IMR-90 (cell line): ENCODE data around the gene PLOD1.

Source experiments
- BHLHE40 ChIP-seq: fragments of 150-350 bp; IDR thresholded peaks from 2 replicates; pipeline ENCODE4 v1.6.1; 2016; ENCODE audit warnings: mild to moderate bottlenecking, low read depth, low read length
- CEBPB ChIP-seq: IDR thresholded peaks from 2 replicates; pipeline ENCODE4 v1.6.1; 2012; ENCODE audit warnings: low read depth, low read length, improper control_type of control experiment
- POLR2A ChIP-seq: IDR thresholded peaks from 2 replicates; pipeline ENCODE4 v1.6.1; 2012; ENCODE audit warnings: mild to moderate bottlenecking, low read depth, low read length
- RCOR1 ChIP-seq: IDR thresholded peaks from 2 replicates; pipeline ENCODE4 v1.6.1; 2012; ENCODE audit warnings: mild to moderate bottlenecking, low read length, improper control_type of control experiment; ENCODE audit not compliant: insufficient replicate concordance
- SMC3 ChIP-seq: fragments of 150-350 bp; IDR thresholded peaks from 2 replicates; pipeline ENCODE4 v1.6.1; 2016; ENCODE audit warnings: low read depth, mild to moderate bottlenecking, antibody characterized with exemption, low read length, moderate library complexity
- TF ChIP-seq, protein P1 (sequence below): conservative IDR thresholded peaks from 2 replicates; pipeline ENCODE4 v1.5.1; 2012; ENCODE audit warnings: mild to moderate bottlenecking, low read depth, low read length, improper control_type of control experiment
- TF ChIP-seq, protein P2 (sequence below): fragments of 150-350 bp; IDR thresholded peaks from 2 replicates; pipeline ENCODE4 v1.6.1; 2016; ENCODE audit warnings: low read depth, mild to moderate bottlenecking, low read length, moderate library complexity, borderline replicate concordance

DNA sequence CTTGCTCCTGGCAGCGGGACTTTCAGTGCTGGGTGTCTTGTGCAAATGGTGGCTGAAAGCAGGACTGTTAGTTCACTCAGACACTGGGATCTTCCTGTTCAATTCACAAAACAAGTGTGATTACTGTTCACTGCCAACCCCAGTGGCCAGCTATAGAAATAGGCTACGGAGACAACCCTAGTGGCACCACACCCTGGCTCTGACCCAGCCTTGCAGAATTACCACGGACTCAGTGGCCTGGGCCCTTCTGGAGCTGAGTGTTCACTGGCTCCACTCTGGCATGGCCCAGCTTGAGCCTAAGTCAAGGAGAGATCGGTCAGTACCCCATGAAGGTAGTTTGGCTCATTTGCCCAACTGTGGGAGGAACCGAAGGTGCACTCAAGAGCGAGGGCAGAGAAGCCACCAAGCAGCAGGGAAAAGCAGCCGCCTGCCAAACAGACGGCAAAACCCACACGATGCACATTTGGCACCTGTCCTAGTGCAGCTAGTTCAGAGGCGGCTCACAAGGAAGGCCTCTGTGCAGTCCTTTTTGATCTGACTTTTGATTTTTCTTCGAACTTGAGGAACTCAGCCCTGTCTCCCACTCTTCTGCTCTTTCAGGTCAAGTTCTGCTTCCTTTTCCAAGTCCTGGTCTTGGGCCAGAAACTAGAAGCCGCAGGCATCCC is 14.1 kb upstream of the PLOD1 start:
- TF ChIP-seq POLR2A (no peak), CEBPB (no peak), RCOR1 (no peak), BHLHE40 (no peak), SMC3 (no peak)
- TF ChIP-seq, protein P1, sequence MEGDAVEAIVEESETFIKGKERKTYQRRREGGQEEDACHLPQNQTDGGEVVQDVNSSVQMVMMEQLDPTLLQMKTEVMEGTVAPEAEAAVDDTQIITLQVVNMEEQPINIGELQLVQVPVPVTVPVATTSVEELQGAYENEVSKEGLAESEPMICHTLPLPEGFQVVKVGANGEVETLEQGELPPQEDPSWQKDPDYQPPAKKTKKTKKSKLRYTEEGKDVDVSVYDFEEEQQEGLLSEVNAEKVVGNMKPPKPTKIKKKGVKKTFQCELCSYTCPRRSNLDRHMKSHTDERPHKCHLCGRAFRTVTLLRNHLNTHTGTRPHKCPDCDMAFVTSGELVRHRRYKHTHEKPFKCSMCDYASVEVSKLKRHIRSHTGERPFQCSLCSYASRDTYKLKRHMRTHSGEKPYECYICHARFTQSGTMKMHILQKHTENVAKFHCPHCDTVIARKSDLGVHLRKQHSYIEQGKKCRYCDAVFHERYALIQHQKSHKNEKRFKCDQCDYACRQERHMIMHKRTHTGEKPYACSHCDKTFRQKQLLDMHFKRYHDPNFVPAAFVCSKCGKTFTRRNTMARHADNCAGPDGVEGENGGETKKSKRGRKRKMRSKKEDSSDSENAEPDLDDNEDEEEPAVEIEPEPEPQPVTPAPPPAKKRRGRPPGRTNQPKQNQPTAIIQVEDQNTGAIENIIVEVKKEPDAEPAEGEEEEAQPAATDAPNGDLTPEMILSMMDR = no peak
- TF ChIP-seq, protein P2, sequence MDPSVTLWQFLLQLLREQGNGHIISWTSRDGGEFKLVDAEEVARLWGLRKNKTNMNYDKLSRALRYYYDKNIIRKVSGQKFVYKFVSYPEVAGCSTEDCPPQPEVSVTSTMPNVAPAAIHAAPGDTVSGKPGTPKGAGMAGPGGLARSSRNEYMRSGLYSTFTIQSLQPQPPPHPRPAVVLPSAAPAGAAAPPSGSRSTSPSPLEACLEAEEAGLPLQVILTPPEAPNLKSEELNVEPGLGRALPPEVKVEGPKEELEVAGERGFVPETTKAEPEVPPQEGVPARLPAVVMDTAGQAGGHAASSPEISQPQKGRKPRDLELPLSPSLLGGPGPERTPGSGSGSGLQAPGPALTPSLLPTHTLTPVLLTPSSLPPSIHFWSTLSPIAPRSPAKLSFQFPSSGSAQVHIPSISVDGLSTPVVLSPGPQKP = no peak
